Lower leg skin (tissue), 3 donors: ENCODE results near the gene CCDC183.

ENCODE experiments used
- POLR2A ChIP-seq, 2 donors: fragments of 450-650 bp; IDR thresholded peaks; one replicate each; pipeline ENCODE4 v1.6.1; 2016 to 2017; ENCODE audit warnings: antibody characterized with exemption in 2 of 2, mild to moderate bottlenecking in 1 of 2, moderate library complexity in 1 of 2
- TF ChIP-seq, protein P1 (sequence below), 3 donors: fragments of 450-650 bp; IDR thresholded peaks; one replicate each; pipeline ENCODE4 v1.5.1; 2016; ENCODE audit warnings: antibody characterized with exemption in 3 of 3, mild to moderate bottlenecking in 3 of 3, moderate library complexity in 2 of 3

DNA sequence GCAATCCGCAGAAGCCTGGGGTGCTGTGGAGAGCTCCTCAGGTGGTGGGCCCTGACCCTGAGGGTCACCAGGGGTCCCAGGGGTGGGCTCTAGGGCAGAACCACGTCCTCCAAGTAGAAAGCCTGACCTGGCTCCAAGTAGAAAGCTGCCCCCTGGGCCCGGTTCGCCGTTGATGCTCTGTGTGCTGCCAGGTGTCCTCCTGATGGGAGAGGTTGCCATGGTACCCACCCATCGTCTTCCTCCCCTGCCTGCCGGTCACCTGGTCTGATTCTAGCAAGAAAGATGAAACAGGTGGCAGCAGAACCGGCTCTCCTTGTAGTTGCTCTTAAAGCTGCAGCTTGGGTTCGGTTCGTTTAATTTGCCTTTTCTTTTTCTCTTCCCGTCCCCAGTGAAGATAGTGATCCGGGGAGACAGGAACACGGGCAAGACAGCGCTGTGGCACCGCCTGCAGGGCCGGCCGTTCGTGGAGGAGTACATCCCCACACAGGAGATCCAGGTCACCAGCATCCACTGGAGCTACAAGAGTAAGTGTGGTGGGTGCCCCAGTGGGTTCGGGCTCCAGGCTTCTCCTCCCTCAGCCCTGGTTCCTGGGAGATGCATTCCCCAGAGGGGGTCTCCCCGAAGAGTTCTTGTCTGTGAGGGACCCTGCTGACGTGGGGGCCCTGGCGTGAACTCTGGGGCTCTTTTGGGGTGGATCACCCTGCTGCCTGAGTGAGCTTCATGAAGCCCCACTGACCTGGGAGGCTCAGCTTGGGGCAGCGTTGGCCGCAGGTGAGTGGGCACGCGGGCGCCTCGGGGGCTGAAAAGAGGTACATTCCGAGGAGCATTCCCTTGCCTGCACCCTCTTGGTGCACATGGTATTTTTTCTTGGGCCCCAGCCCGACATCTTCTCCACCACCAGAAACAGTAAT is 27.3 kb downstream of the CCDC183 start:
- TF ChIP-seq, protein P1, sequence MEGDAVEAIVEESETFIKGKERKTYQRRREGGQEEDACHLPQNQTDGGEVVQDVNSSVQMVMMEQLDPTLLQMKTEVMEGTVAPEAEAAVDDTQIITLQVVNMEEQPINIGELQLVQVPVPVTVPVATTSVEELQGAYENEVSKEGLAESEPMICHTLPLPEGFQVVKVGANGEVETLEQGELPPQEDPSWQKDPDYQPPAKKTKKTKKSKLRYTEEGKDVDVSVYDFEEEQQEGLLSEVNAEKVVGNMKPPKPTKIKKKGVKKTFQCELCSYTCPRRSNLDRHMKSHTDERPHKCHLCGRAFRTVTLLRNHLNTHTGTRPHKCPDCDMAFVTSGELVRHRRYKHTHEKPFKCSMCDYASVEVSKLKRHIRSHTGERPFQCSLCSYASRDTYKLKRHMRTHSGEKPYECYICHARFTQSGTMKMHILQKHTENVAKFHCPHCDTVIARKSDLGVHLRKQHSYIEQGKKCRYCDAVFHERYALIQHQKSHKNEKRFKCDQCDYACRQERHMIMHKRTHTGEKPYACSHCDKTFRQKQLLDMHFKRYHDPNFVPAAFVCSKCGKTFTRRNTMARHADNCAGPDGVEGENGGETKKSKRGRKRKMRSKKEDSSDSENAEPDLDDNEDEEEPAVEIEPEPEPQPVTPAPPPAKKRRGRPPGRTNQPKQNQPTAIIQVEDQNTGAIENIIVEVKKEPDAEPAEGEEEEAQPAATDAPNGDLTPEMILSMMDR (IDR thresholded peaks at IDR 0.05), result no peak
- no peak for TF ChIP-seq POLR2A (IDR thresholded peaks at IDR 0.05)
